K562 (cell line): ENCODE results near the gene E2F1.

ENCODE experiments used
- EP300 ChIP-seq: IDR thresholded peaks from 2 replicates; pipeline ENCODE4 v1.6.1; 2012; ENCODE audit warnings: low read length, improper control_type of control experiment
- ETS1 ChIP-seq: conservative IDR thresholded peaks from 2 replicates; pipeline ENCODE4 v1.6.1; 2011; ENCODE audit warnings: low read depth, mild to moderate bottlenecking, low read length; ENCODE audit not compliant: control insufficient read depth
- GATA2 ChIP-seq: sonication (generic); formaldehyde crosslinking; IDR thresholded peaks from 2 replicates; pipeline ENCODE4 v1.4.0; 2020; ENCODE audit warnings: mild to moderate bottlenecking, missing genetic modification reagents
- KLF10 ChIP-seq: fragments of 250-450 bp; sonication (Bioruptor Pico); IDR thresholded peaks from 2 replicates; pipeline ENCODE4 v1.6.1; 2021; ENCODE audit warnings: matching md5 sums
- NR2C2 ChIP-seq, 2 experiments: fragments of 200-800 bp in 1 of 2; sonication (Bioruptor generic) in 1 of 2; sonication (generic) in 1 of 2; formaldehyde crosslinking in 1 of 2; IDR thresholded peaks; 2 replicates each; pipeline versions ENCODE4 v1.6.1 to v1.8.0; 2016 to 2022; ENCODE audit warnings: mild to moderate bottlenecking in 1 of 2, missing compliant biosample characterization in 1 of 2, missing genetic modification characterization in 1 of 2, missing genetic modification reagents in 1 of 2
- TAF15 ChIP-seq: fragments of 200-400 bp; formaldehyde crosslinking; IDR thresholded peaks from 2 replicates; pipeline ENCODE4 v1.6.1; 2017; ENCODE audit warnings: mild to moderate bottlenecking, low read depth, low read length, moderate library complexity
- ZNF165 ChIP-seq: fragments of 250-450 bp; sonication (Bioruptor Pico); IDR thresholded peaks from 2 replicates; pipeline ENCODE4 v1.4.0; 2020; ENCODE audit warnings: borderline replicate concordance
- TF ChIP-seq, protein P1 (sequence below), 3 experiments: IDR thresholded peaks in 2 of 3; conservative IDR thresholded peaks in 1 of 3; 2 replicates each; pipeline ENCODE4 v1.5.1; 2011 to 2012; ENCODE audit warnings: low read length in 3 of 3, mild to moderate bottlenecking in 3 of 3, control low read depth in 2 of 3, improper control_type of control experiment in 1 of 3, inconsistent platforms in 1 of 3, low read depth in 1 of 3, mixed read lengths in 1 of 3, moderate library complexity in 1 of 3; ENCODE audit not compliant: insufficient read depth in 2 of 3

GRCh38 chr20:33725607-33726264 is 39.6 kb upstream of the E2F1 start:
- no peak for TF ChIP-seq GATA2 (CRISPR knock-in tag)
- no peak for TF ChIP-seq EP300
- TF ChIP-seq, protein P1, sequence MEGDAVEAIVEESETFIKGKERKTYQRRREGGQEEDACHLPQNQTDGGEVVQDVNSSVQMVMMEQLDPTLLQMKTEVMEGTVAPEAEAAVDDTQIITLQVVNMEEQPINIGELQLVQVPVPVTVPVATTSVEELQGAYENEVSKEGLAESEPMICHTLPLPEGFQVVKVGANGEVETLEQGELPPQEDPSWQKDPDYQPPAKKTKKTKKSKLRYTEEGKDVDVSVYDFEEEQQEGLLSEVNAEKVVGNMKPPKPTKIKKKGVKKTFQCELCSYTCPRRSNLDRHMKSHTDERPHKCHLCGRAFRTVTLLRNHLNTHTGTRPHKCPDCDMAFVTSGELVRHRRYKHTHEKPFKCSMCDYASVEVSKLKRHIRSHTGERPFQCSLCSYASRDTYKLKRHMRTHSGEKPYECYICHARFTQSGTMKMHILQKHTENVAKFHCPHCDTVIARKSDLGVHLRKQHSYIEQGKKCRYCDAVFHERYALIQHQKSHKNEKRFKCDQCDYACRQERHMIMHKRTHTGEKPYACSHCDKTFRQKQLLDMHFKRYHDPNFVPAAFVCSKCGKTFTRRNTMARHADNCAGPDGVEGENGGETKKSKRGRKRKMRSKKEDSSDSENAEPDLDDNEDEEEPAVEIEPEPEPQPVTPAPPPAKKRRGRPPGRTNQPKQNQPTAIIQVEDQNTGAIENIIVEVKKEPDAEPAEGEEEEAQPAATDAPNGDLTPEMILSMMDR (IDR thresholded peaks at IDR 0.05 in 2 of 3, conservative IDR thresholded peaks at IDR 0.05 in 1 of 3; ENCODE audit: insufficient read depth in 2 of 3, low read depth in 1 of 3, low read length in 3 of 3): no peak
- TF ChIP-seq ETS1: no peak
- TF ChIP-seq NR2C2 (CRISPR knock-in tag; IDR thresholded peaks at IDR 0.05): no peak
- TF ChIP-seq NR2C2 (tag; IDR thresholded peaks at IDR 0.05): no peak
- no peak for TF ChIP-seq ZNF165 (CRISPR knock-in tag)
- TF ChIP-seq KLF10 (CRISPR knock-in tag): no peak
- TF ChIP-seq TAF15: no peak
